EH (cell line): ENCODE results near the gene BICDL2.
"Not testable (repeated sequence)": the region's sequence is repeated elsewhere in the genome, so short reads cannot be mapped to it uniquely, and the experiment has no call there.

ENCODE experiments used
- DNase-seq: peaks from one replicate; pipeline ENCODE4 v3.0.0-alpha.2; 2015; ENCODE audit warnings: low read depth

Gene BICDL2, protein sequence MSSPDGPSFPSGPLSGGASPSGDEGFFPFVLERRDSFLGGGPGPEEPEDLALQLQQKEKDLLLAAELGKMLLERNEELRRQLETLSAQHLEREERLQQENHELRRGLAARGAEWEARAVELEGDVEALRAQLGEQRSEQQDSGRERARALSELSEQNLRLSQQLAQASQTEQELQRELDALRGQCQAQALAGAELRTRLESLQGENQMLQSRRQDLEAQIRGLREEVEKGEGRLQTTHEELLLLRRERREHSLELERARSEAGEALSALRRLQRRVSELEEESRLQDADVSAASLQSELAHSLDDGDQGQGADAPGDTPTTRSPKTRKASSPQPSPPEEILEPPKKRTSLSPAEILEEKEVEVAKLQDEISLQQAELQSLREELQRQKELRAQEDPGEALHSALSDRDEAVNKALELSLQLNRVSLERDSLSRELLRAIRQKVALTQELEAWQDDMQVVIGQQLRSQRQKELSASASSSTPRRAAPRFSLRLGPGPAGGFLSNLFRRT

GRCh38 chr16:3036726-3037315, at the start of gene BICDL2:
BICDL2 (minus strand) TSS chr16:3036944; CDS start chr16:3035496, 1,448 bp downstream.
- DNase-seq, result no peak

- no peak for DNase-seq
These were observed 49.3 kb upstream of the BICDL2 start for GRCh38 chr16:3085868-3086595.

- no peak for DNase-seq
These were observed 48.4 kb upstream of the BICDL2 start for GRCh38 chr16:3084969-3085670.

- no peak for DNase-seq
These were observed 47.7 kb upstream of the BICDL2 start for GRCh38 chr16:3084491-3084890.

DNA sequence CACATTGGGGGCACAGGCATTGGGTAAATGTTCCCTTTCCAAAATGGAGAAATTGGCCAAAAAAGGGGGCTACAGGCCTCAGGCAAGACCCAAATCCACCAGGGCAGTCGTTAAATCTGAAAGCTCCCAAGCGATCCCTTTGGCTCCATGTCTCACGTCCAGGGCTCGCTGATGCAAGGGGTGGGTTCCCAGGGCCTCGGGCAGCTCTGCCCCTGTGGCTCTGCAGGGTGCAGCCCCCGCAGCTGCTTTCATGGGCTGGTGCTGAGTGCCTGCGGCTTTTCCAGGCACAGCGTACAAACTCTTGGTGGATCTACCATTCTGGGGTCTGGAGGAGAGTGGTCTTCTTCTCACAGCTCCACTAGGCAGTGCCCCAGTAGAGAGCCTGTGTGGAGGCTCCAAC, 46.7 kb upstream of the BICDL2 start:
- DNase-seq, result not testable (repeated sequence)

DNA sequence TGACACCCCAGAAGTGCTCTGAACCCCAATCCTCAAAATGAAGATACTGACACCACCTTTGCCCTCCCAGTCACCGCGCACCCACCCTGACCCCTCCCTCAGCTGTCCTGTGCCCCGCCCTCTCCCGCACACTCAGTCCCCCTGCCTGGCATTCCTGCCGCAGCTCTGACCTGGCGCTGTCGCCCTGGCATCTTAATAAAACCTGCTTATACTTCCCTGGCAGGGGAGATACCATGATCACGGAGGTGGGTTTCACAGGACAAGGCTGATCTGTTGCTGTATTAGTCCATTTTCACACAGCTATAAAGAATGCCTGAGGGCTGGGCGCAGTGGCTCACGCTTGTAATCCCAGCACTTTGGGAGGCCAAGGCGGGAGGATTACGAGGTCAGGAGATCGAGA, 45.2 kb upstream of the BICDL2 start:
- not testable (repeated sequence) for DNase-seq

DNA sequence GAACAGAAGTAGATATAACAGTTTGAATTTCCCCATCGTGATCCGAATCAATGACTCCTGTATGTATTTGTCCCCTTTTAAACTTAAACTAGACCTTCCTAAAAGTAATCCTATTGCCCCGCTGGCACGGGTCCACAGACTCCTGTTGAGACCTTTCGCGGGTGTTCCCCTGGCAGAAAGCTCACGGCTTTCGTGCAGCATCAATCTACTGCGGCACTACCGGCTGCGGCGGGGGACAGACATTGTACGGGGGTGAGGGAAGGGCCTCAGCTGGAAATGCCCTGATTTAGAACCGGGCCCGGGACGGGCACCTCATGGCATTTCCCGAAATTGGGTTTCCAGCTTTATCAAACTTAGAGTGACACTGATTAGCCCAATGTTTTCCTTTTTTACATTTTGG, 43.3 kb upstream of the BICDL2 start:
- DNase-seq, result no peak

- DNase-seq, result no peak
These were observed 39.8 kb upstream of the BICDL2 start for GRCh38 chr16:3076577-3076976.

GRCh38 chr16:3075946-3076345, 39.2 kb upstream of the BICDL2 start:
- DNase-seq, result not testable (repeated sequence)

- DNase-seq, result no peak
These were observed 38.8 kb upstream of the BICDL2 start for GRCh38 chr16:3075523-3075915.

DNA sequence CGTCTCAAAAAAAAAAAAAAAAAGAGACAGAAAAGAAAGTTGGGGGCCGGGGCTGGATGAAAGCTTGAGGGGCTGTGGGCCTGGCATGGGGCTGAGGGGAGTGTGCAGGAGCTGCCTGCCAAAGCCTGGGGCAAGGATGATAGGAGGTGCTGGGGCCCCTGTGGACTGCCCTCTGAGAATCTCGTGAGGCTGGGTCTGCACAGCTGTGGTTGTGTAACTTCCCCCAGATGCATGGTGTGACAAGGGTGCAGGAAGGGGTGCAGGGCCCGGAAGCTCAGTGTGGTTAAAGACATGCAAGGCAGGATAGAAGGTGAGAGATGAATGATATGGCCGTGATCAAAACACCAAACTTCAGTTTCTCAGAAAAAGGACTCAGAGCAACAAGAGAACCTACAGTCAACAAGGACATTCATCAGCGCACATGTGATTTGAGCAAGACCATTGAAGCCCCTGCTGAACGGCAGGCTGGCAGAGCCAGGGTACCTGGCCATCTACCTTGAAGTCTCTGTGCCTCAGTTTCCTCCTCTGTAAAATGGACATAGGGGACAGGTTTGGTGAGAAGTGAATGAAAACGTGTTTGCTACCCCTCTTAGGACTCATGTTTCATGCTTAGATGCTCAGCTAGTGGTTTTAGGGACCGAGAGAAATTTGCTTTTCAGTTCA, 38.2 kb upstream of the BICDL2 start:
- DNase-seq, result no peak

- no peak for DNase-seq
These were observed 36.7 kb upstream of the BICDL2 start for GRCh38 chr16:3073448-3073847.

DNA sequence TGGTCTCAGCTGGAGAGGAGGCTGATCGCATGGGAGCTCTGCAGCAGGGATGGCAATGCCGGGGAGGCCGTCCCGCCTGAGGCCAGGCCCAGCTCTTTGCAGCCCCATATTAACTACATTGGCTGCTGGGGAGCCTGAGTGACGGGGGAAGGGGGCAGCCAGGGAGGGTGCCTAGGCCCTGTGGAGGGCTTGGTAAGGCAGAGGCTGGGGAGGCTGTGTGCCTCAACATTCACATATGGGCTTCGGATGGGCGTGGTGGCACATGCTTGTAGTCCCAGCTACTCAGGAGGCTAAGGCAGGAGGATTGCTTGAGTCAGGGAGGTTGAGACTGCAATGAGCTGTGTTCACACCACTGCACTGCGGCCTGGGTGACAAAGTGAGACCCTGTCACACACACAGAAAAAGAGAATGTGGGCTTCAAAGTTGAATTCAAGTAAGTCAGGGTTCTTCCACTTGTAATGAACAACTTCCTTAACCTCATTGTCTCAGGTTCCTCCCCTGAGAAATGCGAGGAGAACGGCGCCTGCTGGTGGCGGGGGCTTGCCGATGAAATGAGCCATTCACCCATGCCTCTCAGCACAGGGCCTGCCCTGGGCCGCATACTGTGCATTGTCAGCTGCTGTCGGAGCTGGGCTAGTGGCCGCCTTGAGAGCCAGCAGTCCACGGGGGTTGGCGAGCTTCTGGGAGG, 36.0 kb upstream of the BICDL2 start:
- not testable (repeated sequence) for DNase-seq

DNA sequence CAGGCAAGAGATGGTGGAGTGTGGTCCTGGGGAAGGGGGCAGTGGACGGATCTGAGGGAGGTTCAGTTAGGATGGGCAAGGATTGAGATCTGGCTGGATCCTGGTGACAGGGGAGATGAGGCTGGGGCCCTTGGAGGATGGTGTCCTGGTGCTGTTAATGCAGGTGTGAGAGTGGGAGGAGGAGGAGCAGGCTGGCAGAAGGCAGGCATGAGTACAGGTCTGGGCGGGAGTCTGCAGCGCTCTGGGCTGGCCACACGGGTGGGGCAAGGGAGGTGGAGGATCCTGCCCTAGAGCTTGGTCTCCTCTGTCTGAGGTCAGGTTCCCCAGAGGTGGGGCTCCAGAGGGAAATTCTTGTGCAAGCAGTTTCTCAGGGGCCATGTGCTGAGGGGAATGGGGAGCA, 35.4 kb upstream of the BICDL2 start:
- DNase-seq, result not testable (repeated sequence)

DNA sequence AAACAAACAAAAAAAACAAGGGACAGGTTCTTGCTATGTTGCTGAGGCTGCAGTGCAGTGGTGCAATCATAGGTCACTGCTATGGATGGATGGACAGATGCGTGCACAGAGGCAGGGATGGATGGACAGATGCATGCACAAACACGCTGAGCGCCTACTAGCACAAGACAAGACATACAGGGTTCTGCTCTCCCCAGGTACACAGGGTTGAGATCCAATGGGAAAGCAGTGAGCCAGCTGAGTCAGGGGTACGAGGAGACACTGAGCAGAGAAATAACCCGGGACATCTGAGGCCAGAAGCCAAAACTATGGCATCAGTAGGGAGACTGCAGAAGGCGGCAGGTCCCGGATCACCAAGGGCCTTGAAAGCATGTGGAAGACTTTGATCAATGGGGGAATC, 34.9 kb upstream of the BICDL2 start:
- DNase-seq, result no peak

DNA sequence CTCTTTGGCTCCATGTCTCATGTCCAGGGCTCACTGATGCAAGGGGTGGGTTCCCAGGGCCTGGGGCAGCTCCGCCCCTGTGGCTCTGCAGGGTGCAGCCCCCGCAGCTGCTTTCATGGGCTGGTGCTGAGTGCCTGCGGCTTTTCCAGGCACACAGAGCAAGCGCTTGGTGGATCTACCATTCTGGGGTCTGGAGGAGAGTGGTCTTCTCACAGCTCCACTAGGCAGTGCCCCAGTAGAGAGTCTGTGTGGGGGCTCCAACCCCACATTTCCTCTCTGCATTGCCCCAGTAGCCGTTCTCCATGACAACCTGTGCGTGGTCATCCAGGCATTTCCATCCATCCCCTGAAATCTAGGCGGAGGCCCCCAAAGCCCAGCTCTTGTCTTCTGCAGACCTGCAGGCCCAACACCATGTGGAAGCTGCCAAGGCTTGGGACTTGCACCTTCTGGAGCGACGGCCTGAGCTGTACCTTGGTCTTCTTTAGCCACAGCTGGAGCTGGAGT, 33.9 kb upstream of the BICDL2 start:
- no peak for DNase-seq

DNA sequence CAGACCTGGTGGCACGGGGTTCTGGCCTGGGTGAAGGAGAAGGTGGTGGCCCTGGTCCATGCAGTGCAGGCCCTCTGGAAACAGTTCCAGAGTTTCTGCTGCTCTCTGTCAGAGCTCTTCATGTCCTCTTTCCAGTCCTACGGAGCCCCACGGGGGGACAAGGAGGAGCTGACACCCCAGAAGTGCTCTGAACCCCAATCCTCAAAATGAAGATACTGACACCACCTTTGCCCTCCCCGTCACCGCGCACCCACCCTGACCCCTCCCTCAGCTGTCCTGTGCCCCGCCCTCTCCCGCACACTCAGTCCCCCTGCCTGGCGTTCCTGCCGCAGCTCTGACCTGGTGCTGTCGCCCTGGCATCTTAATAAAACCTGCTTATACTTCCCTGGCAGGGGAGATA, 32.4 kb upstream of the BICDL2 start:
- DNase-seq, result not testable (repeated sequence)

- no peak for DNase-seq
These were observed 31.7 kb upstream of the BICDL2 start for GRCh38 chr16:3068487-3068886.

DNA sequence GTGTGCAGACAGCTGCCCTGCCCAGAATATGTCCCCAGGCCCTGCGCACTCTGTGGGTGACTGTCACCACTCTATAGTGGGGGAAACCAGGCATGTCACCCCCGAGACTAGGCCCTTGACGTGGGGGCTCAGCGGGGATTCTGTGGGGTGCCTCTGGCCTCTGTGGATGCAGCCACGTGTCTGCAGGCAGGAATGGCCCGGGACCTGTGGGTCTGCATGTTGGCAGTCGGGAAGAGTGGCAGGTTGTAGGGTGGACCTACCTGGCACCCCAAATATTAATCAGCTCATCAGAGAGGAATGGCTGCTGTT, 29.6 kb upstream of the BICDL2 start:
- DNase-seq, result no peak

DNA sequence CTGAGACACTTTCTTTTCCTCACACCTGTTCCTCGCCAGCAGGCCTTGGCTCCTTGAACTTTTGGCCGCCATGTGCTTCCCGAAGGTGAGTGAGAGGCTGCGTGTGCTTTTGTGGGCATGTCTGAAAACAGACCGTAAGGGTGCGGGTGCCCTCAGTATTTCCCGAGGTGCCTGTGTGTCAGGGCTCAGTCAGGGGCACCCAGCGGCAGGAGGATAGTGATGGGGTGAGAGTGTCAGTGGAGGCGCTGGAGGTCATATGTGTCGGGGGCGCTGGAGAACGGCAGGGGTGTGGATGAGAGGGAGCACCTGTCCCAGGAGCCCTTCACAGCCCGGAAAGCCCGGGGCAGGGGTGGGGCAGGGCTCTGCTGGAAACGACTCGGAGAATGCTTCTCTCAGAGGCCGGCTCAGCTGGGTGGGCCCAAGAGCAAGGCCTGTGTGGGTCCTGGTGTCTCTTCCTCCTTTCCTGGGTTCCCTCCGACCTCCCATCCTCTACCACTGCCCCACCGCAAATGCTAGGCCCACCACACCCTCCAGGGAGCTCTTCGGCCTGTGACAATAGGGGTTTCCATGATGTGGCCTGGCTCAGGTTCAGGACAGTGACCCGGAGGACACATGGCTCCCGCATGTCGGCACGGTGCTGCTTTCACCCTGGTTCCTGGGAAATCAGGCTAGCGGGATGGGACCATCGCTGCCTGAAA, 29.1 kb upstream of the BICDL2 start:
- DNase-seq, result no peak
